ELR (cell line): Measurements from ENCODE around the gene ZNF680.
"Not testable (repeated sequence)": the region's sequence is repeated elsewhere in the genome, so short reads cannot be mapped to it uniquely, and the experiment has no call there.

ENCODE experiments used
- DNase-seq: peaks from one replicate; pipeline ENCODE4 v3.0.0-alpha.2; 2015; ENCODE audit warnings: low read depth

The ZNF680 gene

GRCh38 chr7:64557601-64558322 is 5.1 kb downstream of the ZNF680 start:
- no peak for DNase-seq

GRCh38 chr7:64555046-64555445 is 7.8 kb downstream of the ZNF680 start:
- DNase-seq = no peak

GRCh38 chr7:64554188-64554587 is 8.7 kb downstream of the ZNF680 start:
- not testable (repeated sequence) for DNase-seq

GRCh38 chr7:64551375-64552142 is 11.3 kb downstream of the ZNF680 start:
- no peak for DNase-seq

GRCh38 chr7:64544010-64544409 is 18.9 kb downstream of the ZNF680 start:
- DNase-seq = no peak

- DNase-seq = peak; percentile 71
These were observed 21.2 kb downstream of the ZNF680 start for GRCh38 chr7:64541438-64542359.

GRCh38 chr7:64533756-64534155 is 29.1 kb downstream of the ZNF680 start:
- DNase-seq = no peak

- no peak for DNase-seq
These were observed 34.1 kb downstream of the ZNF680 start for GRCh38 chr7:64528770-64529169.

GRCh38 chr7:64521409-64521984 is 41.4 kb downstream of the ZNF680 start:
- DNase-seq = no peak

GRCh38 chr7:64516451-64516850 is 46.4 kb downstream of the ZNF680 start:
- DNase-seq = no peak

- no peak for DNase-seq
These were observed 47.1 kb downstream of the ZNF680 start for GRCh38 chr7:64515781-64516180.

GRCh38 chr7:64515330-64515729 is 47.5 kb downstream of the ZNF680 start:
- no peak for DNase-seq

- DNase-seq = no peak
These were observed 53.3 kb downstream of the ZNF680 start for GRCh38 chr7:64509583-64509982.

GRCh38 chr7:64504581-64505120 is 58.2 kb downstream of the ZNF680 start:
- DNase-seq = no peak

GRCh38 chr7:64498270-64498669 is 64.6 kb downstream of the ZNF680 start:
- no peak for DNase-seq

GRCh38 chr7:64494912-64495461 is 67.9 kb downstream of the ZNF680 start:
- no peak for DNase-seq

- DNase-seq = no peak
These were observed 77.2 kb downstream of the ZNF680 start for GRCh38 chr7:64485623-64486022.
